Upper lobe of left lung (tissue), 4 donors: ENCODE data around the gene SMC5.
"Not testable (repeated sequence)": the region's sequence is repeated elsewhere in the genome, so short reads cannot be mapped to it uniquely, and the experiment has no call there.

Source experiments
- CTCF ChIP-seq, 6 experiments: fragments of 450-650 bp in 4 of 6; fragments of 200-600 bp in 2 of 6; sonication (generic) in 2 of 6; IDR thresholded peaks; one replicate each; pipeline ENCODE4 v1.5.1; 2016 to 2019; ENCODE audit warnings: antibody characterized with exemption in 6 of 6
- EP300 ChIP-seq, 4 donors: sonication (generic); formaldehyde crosslinking; IDR thresholded peaks; one replicate each; pipeline ENCODE4 v1.5.1; 2017; ENCODE audit warnings: antibody characterized with exemption in 4 of 4, control low read depth in 2 of 4
- POLR2A ChIP-seq, 4 donors: fragments of 450-650 bp; IDR thresholded peaks; one replicate each; pipeline ENCODE4 v1.5.1; 2016 to 2017; ENCODE audit warnings: antibody characterized with exemption in 4 of 4, mild to moderate bottlenecking in 2 of 4
- POLR2AphosphoS5 ChIP-seq, 2 donors: sonication (generic); formaldehyde crosslinking; IDR thresholded peaks; one replicate each; pipeline ENCODE4 v1.5.1; 2017; ENCODE audit warnings: antibody characterized with exemption in 2 of 2

- TF ChIP-seq POLR2A, CTCF, POLR2AphosphoS5, EP300 (IDR thresholded peaks at IDR 0.05): not testable (repeated sequence)
These were observed 142.5 kb downstream of the SMC5 start for GRCh38 chr9:70401241-70401640.
